ENCODE data around the gene PLEKHN1.

- TF ChIP-seq CTCF (IDR thresholded peaks at IDR 0.05): no peak
- TF ChIP-seq POLR2A (IDR thresholded peaks at IDR 0.05): no peak
Measured at GRCh38 chr1:997993-998744, 31.9 kb downstream of the PLEKHN1 start.

Measured in transverse colon (tissue), 3 donors.